H1 (cell line): ENCODE results near the gene GCNA. TPM values are rescaled to one million over a fixed set of nuclear protein-coding genes. Genes with fewer than 3 reads are reported as not detected.

Experiments used
- CHD7 ChIP-seq: fragments of 300-600 bp; sonication (generic); IDR thresholded peaks from 2 replicates; pipeline ENCODE4 v1.7.1; 2012; ENCODE audit warnings: low read length, moderate library complexity, mild to moderate bottlenecking, inconsistent platforms; ENCODE audit not compliant: insufficient replicate concordance
- EGR1 ChIP-seq: IDR thresholded peaks from 2 replicates; pipeline ENCODE4 v1.6.1; 2011; ENCODE audit warnings: low read depth, low read length, borderline replicate concordance
- HDAC2 ChIP-seq, 2 experiments: fragments of 300-600 bp in 1 of 2; sonication (generic) in 1 of 2; IDR thresholded peaks; 2 replicates each; pipeline ENCODE4 v1.6.1; 2011 to 2012; ENCODE audit warnings: low read depth in 2 of 2, low read length in 2 of 2, mild to moderate bottlenecking in 2 of 2, moderate library complexity in 2 of 2, borderline replicate concordance in 1 of 2, inconsistent platforms in 1 of 2
- HDAC6 ChIP-seq: IDR thresholded peaks from one replicate; pipeline ENCODE4 v1.7.1; 2012; ENCODE audit warnings: low read depth, mild to moderate bottlenecking, inconsistent platforms, low read length, moderate library complexity
- KDM5A ChIP-seq: fragments of 200-600 bp; IDR thresholded peaks from 2 replicates; pipeline ENCODE4 v1.7.1; 2012; ENCODE audit warnings: mild to moderate bottlenecking, low read length, inconsistent platforms, mixed read lengths
- POU5F1 ChIP-seq: IDR thresholded peaks from 2 replicates; pipeline ENCODE4 v1.6.1; 2011; ENCODE audit warnings: low read depth, mild to moderate bottlenecking, low read length, moderate library complexity
- SIN3A ChIP-seq, 2 experiments: IDR thresholded peaks in 1 of 2; conservative IDR thresholded peaks in 1 of 2; 2 replicates each; pipeline ENCODE4 v1.6.1; 2011 to 2012; ENCODE audit warnings: low read length in 2 of 2, improper control_type of control experiment in 1 of 2, low read depth in 1 of 2, mild to moderate bottlenecking in 1 of 2
- SIRT6 ChIP-seq: IDR thresholded peaks from one replicate; pipeline ENCODE4 v1.7.1; 2012; ENCODE audit warnings: low read length, inconsistent platforms
- SP2 ChIP-seq: IDR thresholded peaks from 2 replicates; pipeline ENCODE4 v1.6.1; 2012; ENCODE audit warnings: mild to moderate bottlenecking, low read length, inconsistent platforms
- TAF1 ChIP-seq: IDR thresholded peaks from 2 replicates; pipeline ENCODE4 v1.6.1; 2011; ENCODE audit warnings: mild to moderate bottlenecking, low read depth, low read length
- ZNF274 ChIP-seq: IDR thresholded peaks from 2 replicates; pipeline ENCODE4 v1.7.0; 2012; ENCODE audit warnings: low read length, borderline replicate concordance; ENCODE audit errors: extremely low read depth
- polyA plus RNA-seq, 7 experiments: library from polyadenylated mRNA; depleted of rRNA in 3 of 7; stranded (reverse) in 5 of 7; unstranded in 2 of 7; fragments of >200 nt in 5 of 7; fragments of 200-250 nt in 2 of 7; gene quantifications; 1 replicate in 5 of 7; 2 replicates in 1 of 7; 4 replicates in 1 of 7; pipeline versions ENCODE4 v1.2.1 to v1.2.3, GENCODE V29; 2011 to 2013; ENCODE audit warnings: missing spikeins in 2 of 7, mixed read lengths in 2 of 7
- total RNA-seq: library from RNA; stranded (reverse); fragmentation: NEBNext Ultra II Directional; extraction: Animal tissue kit (Norgen Biotek cat#: 25700); gene quantifications from 2 replicates; pipeline ENCODE4 v1.2.1, GENCODE V29; 2021

GCNA gene
- total and polyA plus RNA-seq, 2 of the 8 experiments (the other 6 are each of a cell fraction or from before 2014, with no cell fraction given): 0.41 to 0.95 TPM

- TF ChIP-seq CHD7 (no peak), EGR1 (no peak), HDAC2 (IDR thresholded peaks at IDR 0.05; ENCODE audit: borderline replicate concordance in 1 of 2, low read depth in 2 of 2, low read length in 2 of 2) (no peak), POU5F1 (no peak), SP2 (no peak), KDM5A (no peak), SIRT6 (no peak), SIN3A (conservative IDR thresholded peaks at IDR 0.05 in 1 of 2, IDR thresholded peaks at IDR 0.05 in 1 of 2; ENCODE audit: low read depth in 1 of 2, low read length in 2 of 2) (no peak), HDAC6 (no peak), TAF1 (no peak), ZNF274 (no peak)
- TF ChIP-seq, all 59 proteins: peak for 0
Measured at GRCh38 chrX:71609095-71609750, 31.0 kb downstream of the GCNA start (continued).
